Measurements from ENCODE around the gene BCDIN3D. TPM values are rescaled to one million over a fixed set of nuclear protein-coding genes. Genes with fewer than 3 reads are reported as not detected.

Gene BCDIN3D
- total RNA-seq (2022; extraction: Qiagen RNA extraction; ENCODE audit: low read depth) = 3.6 to 4.7 TPM (median 4.3 TPM) in 5 replicates

DNA sequence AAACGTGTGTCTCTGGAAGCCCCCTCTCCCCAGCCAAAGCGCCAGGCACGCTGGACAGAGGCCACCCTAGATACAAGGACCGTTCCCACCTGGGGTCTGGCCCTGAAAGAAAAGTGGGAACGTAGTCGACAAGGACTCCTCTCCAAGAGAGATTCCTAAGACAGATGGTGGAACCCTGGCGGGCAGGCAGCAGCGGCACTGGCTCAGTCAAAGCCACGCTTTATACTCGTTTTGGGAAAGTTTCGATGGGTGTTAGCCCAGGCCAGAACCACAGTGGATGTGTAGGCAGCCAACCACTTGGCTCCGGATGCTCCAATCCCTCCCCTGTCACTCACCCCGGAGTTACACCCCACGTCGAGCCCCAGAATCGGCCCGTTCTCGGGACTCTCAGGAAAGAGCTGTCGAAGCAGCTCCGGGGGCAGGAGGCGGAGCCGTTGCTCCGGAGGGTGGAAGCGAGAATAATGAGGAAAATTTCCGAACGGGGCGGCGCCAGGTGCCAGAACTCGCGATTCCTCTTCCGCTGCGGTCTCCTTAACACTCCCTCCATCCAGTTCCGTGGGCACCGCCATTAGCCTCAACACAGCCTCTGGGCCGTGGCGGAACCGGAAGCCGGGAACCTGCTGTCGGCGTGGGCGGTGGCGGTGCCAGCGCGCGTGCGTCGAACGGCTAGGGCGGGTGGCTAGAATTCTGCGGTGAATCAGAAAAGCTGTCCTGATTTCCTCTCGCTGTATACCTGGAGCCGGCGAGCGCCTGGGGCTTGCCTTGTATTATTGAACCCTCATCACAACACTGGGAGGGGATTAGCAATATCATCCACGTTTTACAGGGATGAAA lies at the start of gene BCDIN3D:
BCDIN3D (minus strand) TSS at position 588 of the 834 bp plus-strand sequence; CDS start at position 569, 19 bp downstream.

DNA sequence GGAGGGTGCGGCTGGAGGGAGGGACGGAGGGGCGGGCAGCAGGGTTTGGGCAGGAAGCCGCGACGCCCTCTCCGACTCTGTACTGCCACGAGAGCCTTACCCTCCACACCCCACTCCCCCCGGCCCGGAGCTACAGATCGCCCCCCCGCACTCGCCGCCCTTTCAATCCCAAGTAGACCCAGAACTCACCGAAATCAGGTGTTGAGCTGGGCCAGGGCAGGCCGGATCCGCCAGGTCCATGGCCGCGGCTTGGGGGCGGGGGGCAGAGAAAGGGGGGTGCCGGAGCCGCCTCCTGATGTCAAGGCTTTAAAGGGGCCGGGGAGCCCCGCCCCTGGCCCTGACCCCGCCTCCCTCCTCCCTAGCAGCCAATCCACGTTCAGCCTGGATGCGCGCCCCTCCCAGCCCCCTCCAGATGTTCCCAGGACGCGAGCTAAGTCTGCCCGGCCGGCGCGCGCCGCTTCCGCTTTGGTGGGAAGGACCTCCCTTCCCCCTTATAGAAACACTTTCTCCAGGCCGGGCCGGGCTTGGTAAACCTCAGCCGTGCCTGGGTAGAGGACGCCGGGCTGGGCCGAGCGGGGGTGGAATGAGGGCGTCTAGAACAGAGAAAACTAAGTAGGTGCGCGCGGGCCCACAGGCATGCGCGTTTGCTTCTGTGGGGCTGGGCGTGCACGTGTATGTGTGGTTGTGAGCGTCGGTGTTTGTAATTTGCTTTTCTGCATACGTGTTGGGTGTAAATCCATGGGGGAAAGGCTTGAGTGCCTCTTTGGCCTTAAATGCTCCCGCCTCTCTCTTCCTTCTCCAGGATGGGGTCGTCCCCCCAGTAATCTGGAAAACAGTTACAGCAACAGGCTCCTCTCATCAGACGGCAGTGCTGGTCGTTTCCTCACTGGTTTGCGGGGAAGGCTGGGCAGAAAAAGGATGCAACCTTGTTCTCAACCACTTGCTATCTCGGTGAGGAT lies 14.5 kb downstream of the BCDIN3D start, which contains the start of gene NCKAP5L:
NCKAP5L (minus strand) TSS at position 281 of the 959 bp plus-strand sequence. CDS start 24,369 bp downstream, outside the sequence.

Other genes with a start within 250 kb of the BCDIN3D start
- 0.08 to 0.27 TPM (median 0.16 TPM) in 5 replicates for gene FAM186B, start 237.5 kb downstream of the BCDIN3D start, total RNA-seq (2022; extraction: Qiagen RNA extraction; ENCODE audit: low read depth)
- gene PRPF40B, start 219.5 kb downstream of the BCDIN3D start, total RNA-seq (2022; extraction: Qiagen RNA extraction; ENCODE audit: low read depth) = 4.7 to 8.6 TPM (median 6.7 TPM) in 5 replicates
- 1.3 to 2.1 TPM (median 2.0 TPM) in 5 replicates for gene FMNL3, start 135.7 kb downstream of the BCDIN3D start, total RNA-seq (2022; extraction: Qiagen RNA extraction; ENCODE audit: low read depth)
- 394 to 497 TPM (median 481 TPM) in 5 replicates for gene TMBIM6, start 101.5 kb downstream of the BCDIN3D start, total RNA-seq (2022; extraction: Qiagen RNA extraction; ENCODE audit: low read depth)
- 6.1 to 8.6 TPM (median 6.9 TPM) in 5 replicates for gene NCKAP5L, start 14.7 kb downstream of the BCDIN3D start, total RNA-seq (2022; extraction: Qiagen RNA extraction; ENCODE audit: low read depth)
- not detected in 5 replicates for gene FAIM2, start 60.8 kb upstream of the BCDIN3D start, total RNA-seq (2022; extraction: Qiagen RNA extraction; ENCODE audit: low read depth)
- gene AQP2, start 107.6 kb upstream of the BCDIN3D start, total RNA-seq (2022; extraction: Qiagen RNA extraction; ENCODE audit: low read depth) = not detected in 5 replicates
- not detected in 5 replicates for gene AQP5, start 118.8 kb upstream of the BCDIN3D start, total RNA-seq (2022; extraction: Qiagen RNA extraction; ENCODE audit: low read depth)
- not detected in 5 replicates for gene AQP6, start 129.8 kb upstream of the BCDIN3D start, total RNA-seq (2022; extraction: Qiagen RNA extraction; ENCODE audit: low read depth)
- 71.1 to 89.0 TPM (median 77.0 TPM) in 5 replicates for gene RACGAP1, start 182.4 kb upstream of the BCDIN3D start, total RNA-seq (2022; extraction: Qiagen RNA extraction; ENCODE audit: low read depth)
- 4.8 to 6.5 TPM (median 5.9 TPM) in 5 replicates for gene ASIC1, start 214.5 kb upstream of the BCDIN3D start, total RNA-seq (2022; extraction: Qiagen RNA extraction; ENCODE audit: low read depth)
- gene SMARCD1, start 242.2 kb upstream of the BCDIN3D start, total RNA-seq (2022; extraction: Qiagen RNA extraction; ENCODE audit: low read depth) = 62.5 to 75.3 TPM (median 65.2 TPM) in 5 replicates